Breast epithelium (tissue), 4 donors: Measurements from ENCODE around the gene SLC16A7. TPM values are rescaled to one million over a fixed set of nuclear protein-coding genes. Genes with fewer than 3 reads are reported as not detected.

Experiments
- DNase-seq, 2 donors: peaks; one replicate each; pipeline ENCODE4 v3.0.0-alpha.2; 2019; ENCODE audit warnings: low spot score in 2 of 2
- H3K27ac ChIP-seq, 2 donors: fragments of 200-600 bp; sonication (generic) in 1 of 2; one replicate each; pipeline ENCODE4 v1.5.1; 2016 to 2019; ENCODE audit warnings: mild to moderate bottlenecking in 1 of 2
- H3K27me3 ChIP-seq, 2 donors: fragments of 200-600 bp; sonication (generic) in 1 of 2; one replicate each; pipeline versions ENCODE4 v1.5.1 to v1.6.0; 2017 to 2019; ENCODE audit warnings: control low read depth in 1 of 2, mild to moderate bottlenecking in 1 of 2
- H3K36me3 ChIP-seq: fragments of 200-600 bp; one replicate; pipeline ENCODE4 v1.5.1; 2019
- H3K4me1 ChIP-seq, 2 donors: fragments of 200-600 bp; sonication (generic); one replicate each; pipeline ENCODE4 v1.5.1; 2016 to 2019; ENCODE audit warnings: control low read depth in 1 of 2
- H3K4me3 ChIP-seq, 3 donors: fragments of 200-600 bp; sonication (generic); 1 replicate in 2 of 3; 2 replicates in 1 of 3; pipeline ENCODE4 v1.5.1; 2016 to 2019; ENCODE audit warnings: mild to moderate bottlenecking in 3 of 3, moderate library complexity in 2 of 3
- H3K9me3 ChIP-seq, 2 donors: fragments of 200-600 bp; sonication (generic) in 1 of 2; one replicate each; pipeline ENCODE4 v1.5.1; 2016 to 2019; ENCODE audit warnings: control low read depth in 1 of 2
- POLR2A ChIP-seq: fragments of 450-650 bp; IDR thresholded peaks from one replicate; pipeline ENCODE4 v1.6.1; 2016; ENCODE audit warnings: antibody characterized with exemption, mild to moderate bottlenecking, moderate library complexity
- POLR2AphosphoS5 ChIP-seq, 3 donors: sonication (generic); formaldehyde crosslinking; IDR thresholded peaks; one replicate each; pipeline ENCODE4 v1.6.1; 2017; ENCODE audit warnings: antibody characterized with exemption in 3 of 3
- intact Hi-C: fragments of 100-400 bp; cut with DNase I; formaldehyde crosslinking; loops from one replicate; pipeline ENCODE4 v1.15.1; 2023; ENCODE audit warnings: low total_unique reads
- total RNA-seq, 3 donors: library from RNA; depleted of rRNA; stranded (reverse); fragments of >200 nt; gene quantifications; one replicate each; pipeline ENCODE4 v1.1.0, GENCODE V29; 2016
- TF ChIP-seq, protein P1 (sequence below), 3 donors: fragments of 450-650 bp; IDR thresholded peaks; one replicate each; pipeline ENCODE4 v1.5.1; 2016 to 2017; ENCODE audit warnings: antibody characterized with exemption in 3 of 3, mild to moderate bottlenecking in 3 of 3, moderate library complexity in 3 of 3

The SLC16A7 gene
- total RNA-seq, 3 donors from 2014 or later, result 14.5 to 53.4 (median 51.2) TPM

DNA sequence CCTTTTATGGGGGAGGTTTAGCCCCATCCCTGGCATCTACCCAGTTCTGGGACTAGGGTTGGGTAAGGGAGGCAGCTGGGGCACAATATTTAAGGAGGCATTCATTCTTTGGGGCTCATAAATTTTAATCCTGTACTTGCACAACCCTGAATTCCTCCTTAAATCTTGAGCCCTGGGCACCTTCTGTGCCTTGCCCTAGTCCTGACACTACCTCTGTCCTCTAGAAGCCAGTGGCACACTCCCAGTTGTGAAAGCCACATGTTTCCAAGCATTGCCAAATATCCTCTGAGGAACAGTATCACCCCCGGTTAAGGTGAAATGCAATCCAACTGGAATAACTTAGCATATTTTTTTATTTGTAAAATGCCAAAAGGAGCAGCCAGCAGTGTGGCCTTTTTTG, 36.6 kb downstream of the SLC16A7 start:
- TF ChIP-seq POLR2A (no peak), POLR2AphosphoS5 (IDR thresholded peaks at IDR 0.05) (peak in 1 of 3 donors; percentile 18)
- TF ChIP-seq, protein P1, sequence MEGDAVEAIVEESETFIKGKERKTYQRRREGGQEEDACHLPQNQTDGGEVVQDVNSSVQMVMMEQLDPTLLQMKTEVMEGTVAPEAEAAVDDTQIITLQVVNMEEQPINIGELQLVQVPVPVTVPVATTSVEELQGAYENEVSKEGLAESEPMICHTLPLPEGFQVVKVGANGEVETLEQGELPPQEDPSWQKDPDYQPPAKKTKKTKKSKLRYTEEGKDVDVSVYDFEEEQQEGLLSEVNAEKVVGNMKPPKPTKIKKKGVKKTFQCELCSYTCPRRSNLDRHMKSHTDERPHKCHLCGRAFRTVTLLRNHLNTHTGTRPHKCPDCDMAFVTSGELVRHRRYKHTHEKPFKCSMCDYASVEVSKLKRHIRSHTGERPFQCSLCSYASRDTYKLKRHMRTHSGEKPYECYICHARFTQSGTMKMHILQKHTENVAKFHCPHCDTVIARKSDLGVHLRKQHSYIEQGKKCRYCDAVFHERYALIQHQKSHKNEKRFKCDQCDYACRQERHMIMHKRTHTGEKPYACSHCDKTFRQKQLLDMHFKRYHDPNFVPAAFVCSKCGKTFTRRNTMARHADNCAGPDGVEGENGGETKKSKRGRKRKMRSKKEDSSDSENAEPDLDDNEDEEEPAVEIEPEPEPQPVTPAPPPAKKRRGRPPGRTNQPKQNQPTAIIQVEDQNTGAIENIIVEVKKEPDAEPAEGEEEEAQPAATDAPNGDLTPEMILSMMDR (IDR thresholded peaks at IDR 0.05), result no peak
- peak in 1 of 2 donors; percentile 29 for DNase-seq
- H3K4me1 ChIP-seq, result no peaks in the 10 kb centered on the region

DNA sequence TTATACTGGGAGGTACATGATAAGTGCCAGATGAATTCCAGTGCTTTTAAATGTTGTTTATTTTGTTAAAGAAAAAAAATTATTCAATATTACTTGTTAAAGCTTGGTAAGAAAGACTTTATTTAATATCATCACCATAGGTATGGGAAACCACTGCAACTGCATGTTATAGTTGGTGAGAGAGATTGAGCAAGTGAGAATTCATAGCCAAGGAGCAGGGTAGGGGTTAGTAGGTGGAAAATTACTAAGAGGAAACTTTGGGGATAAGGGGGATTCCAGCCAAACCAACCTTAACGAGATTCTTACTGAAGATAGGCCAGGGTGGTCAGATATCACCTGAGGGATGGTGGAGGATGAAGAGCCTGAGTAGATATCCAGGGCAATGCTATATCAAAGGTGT, 38.4 kb downstream of the SLC16A7 start:
- no peaks in the 10 kb centered on the region for H3K27me3 ChIP-seq
- H3K9me3 ChIP-seq, result no peaks in the 10 kb centered on the region
- no peak for DNase-seq
- no peak overlapping the region for H3K27ac ChIP-seq
- intact Hi-C loops, result no loop called here
- TF ChIP-seq POLR2A, result no peak
- TF ChIP-seq, protein P1 (IDR thresholded peaks at IDR 0.05), result no peak
- no peaks in the 10 kb centered on the region for H3K36me3 ChIP-seq
- no peaks in the 10 kb centered on the region for H3K4me1 ChIP-seq
- no peak overlapping the region for H3K4me3 ChIP-seq

More for the DNA sequence above, 36.6 kb downstream of the SLC16A7 start:
- H3K4me3 ChIP-seq, result no peak overlapping the region
- H3K27ac ChIP-seq, result no peak overlapping the region
- H3K36me3 ChIP-seq, result no peaks in the 10 kb centered on the region
- no peaks in the 10 kb centered on the region for H3K9me3 ChIP-seq
- intact Hi-C loops, result loop anchor here (2.0 kb wide), 1 partner anchor 20 kb away; no protein-coding TSS in a partner anchor
- H3K27me3 ChIP-seq, result no peaks in the 10 kb centered on the region

- DNase-seq, result no peak
- Histone ChIP-seq H3K36me3 (no peaks in the 10 kb centered on the region), H3K4me1 (no peaks in the 10 kb centered on the region), H3K27me3 (no peaks in the 10 kb centered on the region), H3K27ac (no peak overlapping the region), H3K4me3 (no peak overlapping the region), H3K9me3 (no peaks in the 10 kb centered on the region)
- TF ChIP-seq POLR2A (no peak), POLR2AphosphoS5 (IDR thresholded peaks at IDR 0.05) (no peak)
- TF ChIP-seq, protein P1 (IDR thresholded peaks at IDR 0.05), result no peak
- intact Hi-C loops, result no loop called here
Measured at GRCh38 chr12:59636945-59637691, 41.3 kb downstream of the SLC16A7 start.

- H3K27ac ChIP-seq, result no peak overlapping the region
- no peaks in the 10 kb centered on the region for H3K27me3 ChIP-seq
- no peak overlapping the region for H3K4me3 ChIP-seq
- H3K4me1 ChIP-seq, result no peaks in the 10 kb centered on the region
- intact Hi-C loops, result no loop called here
- no peak for TF ChIP-seq POLR2AphosphoS5 (IDR thresholded peaks at IDR 0.05)
- no peak for DNase-seq
- no peaks in the 10 kb centered on the region for H3K9me3 ChIP-seq
- H3K36me3 ChIP-seq, result no peaks in the 10 kb centered on the region
Measured at GRCh38 chr12:59637692-59638070, 41.9 kb downstream of the SLC16A7 start.

- no peaks in the 10 kb centered on the region for H3K27me3 ChIP-seq
- no peak for DNase-seq
Measured at GRCh38 chr12:59643550-59643949, 47.7 kb downstream of the SLC16A7 start.

More at GRCh38 chr12:59643550-59643949, 47.7 kb downstream of the SLC16A7 start:
- TF ChIP-seq POLR2A, result no peak
- TF ChIP-seq POLR2AphosphoS5 (IDR thresholded peaks at IDR 0.05), result no peak
- TF ChIP-seq, protein P1 (IDR thresholded peaks at IDR 0.05), result no peak
- intact Hi-C loops, result no loop called here
- no peak overlapping the region for H3K27ac ChIP-seq
- no peak overlapping the region for H3K4me3 ChIP-seq
- H3K36me3 ChIP-seq, result no peaks in the 10 kb centered on the region
- no peaks in the 10 kb centered on the region for H3K4me1 ChIP-seq
- H3K9me3 ChIP-seq, result no peaks in the 10 kb centered on the region
